ENCODE results near the gene ANLN.
"Not testable (repeated sequence)": the region's sequence is repeated elsewhere in the genome, so short reads cannot be mapped to it uniquely, and the experiment has no call there.

Gene ANLN

GRCh38 chr7:36361227-36361626 is 28.4 kb upstream of the ANLN start:
- H3K4me1 ChIP-seq (ENCODE audit: control insufficient read depth, insufficient read depth, low read length), result no peaks in the 10 kb centered on the region
- H3K9me3 ChIP-seq (ENCODE audit: control insufficient read depth, low read length), result no peaks in the 10 kb centered on the region
- H3K9ac ChIP-seq (ENCODE audit: low read length), result no peak overlapping the region

GRCh38 chr7:36363515-36363914 is 26.1 kb upstream of the ANLN start:
- Histone ChIP-seq H3K4me3 (ENCODE audit: low read length) (no peak overlapping the region), H3K9me3 (ENCODE audit: control insufficient read depth, low read length) (no peaks in the 10 kb centered on the region), H3K4me1 (ENCODE audit: control insufficient read depth, insufficient read depth, low read length) (no peaks in the 10 kb centered on the region), H3K36me3 (ENCODE audit: control insufficient read depth, insufficient read depth, low read length) (no peaks in the 10 kb centered on the region), H3K27me3 (ENCODE audit: control insufficient read depth, insufficient read depth, low read length) (no peaks in the 10 kb centered on the region), H3K9ac (ENCODE audit: low read length) (no peak overlapping the region)

More at GRCh38 chr7:36361227-36361626, 28.4 kb upstream of the ANLN start:
- no peak overlapping the region for H3K4me3 ChIP-seq (ENCODE audit: low read length)
- no peaks in the 10 kb centered on the region for H3K36me3 ChIP-seq (ENCODE audit: control insufficient read depth, insufficient read depth, low read length)
- H3K27me3 ChIP-seq (ENCODE audit: control insufficient read depth, insufficient read depth, low read length), result no peaks in the 10 kb centered on the region

- H3K9me3 ChIP-seq (ENCODE audit: control insufficient read depth, low read length), result no peaks in the 10 kb centered on the region
- H3K27me3 ChIP-seq (ENCODE audit: control insufficient read depth, insufficient read depth, low read length), result no peaks in the 10 kb centered on the region
- H3K36me3 ChIP-seq (ENCODE audit: control insufficient read depth, insufficient read depth, low read length), result no peaks in the 10 kb centered on the region
- peak overlapping the region; percentile 81 for H3K9ac ChIP-seq (ENCODE audit: low read length)
- H3K4me3 ChIP-seq (ENCODE audit: low read length), result peak overlapping the region; percentile 91
- no peaks in the 10 kb centered on the region for H3K4me1 ChIP-seq (ENCODE audit: control insufficient read depth, insufficient read depth, low read length)
Observed at GRCh38 chr7:36366005-36366717, 23.5 kb upstream of the ANLN start.

GRCh38 chr7:36366718-36367560 is 22.7 kb upstream of the ANLN start:
- H3K9ac ChIP-seq (ENCODE audit: low read length), result peak overlapping the region; percentile 81
- H3K4me1 ChIP-seq (ENCODE audit: control insufficient read depth, insufficient read depth, low read length), result no peaks in the 10 kb centered on the region
- H3K4me3 ChIP-seq (ENCODE audit: low read length), result peak overlapping the region; percentile 91
- no peaks in the 10 kb centered on the region for H3K27me3 ChIP-seq (ENCODE audit: control insufficient read depth, insufficient read depth, low read length)
- H3K9me3 ChIP-seq (ENCODE audit: control insufficient read depth, low read length), result no peaks in the 10 kb centered on the region
- H3K36me3 ChIP-seq (ENCODE audit: control insufficient read depth, insufficient read depth, low read length), result no peaks in the 10 kb centered on the region

GRCh38 chr7:36367561-36368077 is 22.0 kb upstream of the ANLN start:
- H3K9ac ChIP-seq (ENCODE audit: low read length), result peak overlapping the region; percentile 81
- H3K9me3 ChIP-seq (ENCODE audit: control insufficient read depth, low read length), result no peaks in the 10 kb centered on the region
- H3K4me1 ChIP-seq (ENCODE audit: control insufficient read depth, insufficient read depth, low read length), result no peaks in the 10 kb centered on the region
- H3K36me3 ChIP-seq (ENCODE audit: control insufficient read depth, insufficient read depth, low read length), result no peaks in the 10 kb centered on the region
- H3K4me3 ChIP-seq (ENCODE audit: low read length), result peak overlapping the region; percentile 91
- no peaks in the 10 kb centered on the region for H3K27me3 ChIP-seq (ENCODE audit: control insufficient read depth, insufficient read depth, low read length)

GRCh38 chr7:36368496-36368895 is 21.2 kb upstream of the ANLN start:
- Histone ChIP-seq H3K36me3 (ENCODE audit: control insufficient read depth, insufficient read depth, low read length) (no peaks in the 10 kb centered on the region), H3K9me3 (ENCODE audit: control insufficient read depth, low read length) (no peaks in the 10 kb centered on the region), H3K9ac (ENCODE audit: low read length) (no peak overlapping the region), H3K27me3 (ENCODE audit: control insufficient read depth, insufficient read depth, low read length) (no peaks in the 10 kb centered on the region), H3K4me1 (ENCODE audit: control insufficient read depth, insufficient read depth, low read length) (no peaks in the 10 kb centered on the region), H3K4me3 (ENCODE audit: low read length) (no peak overlapping the region)

- Histone ChIP-seq H3K27me3 (ENCODE audit: control insufficient read depth, insufficient read depth, low read length) (no peaks in the 10 kb centered on the region), H3K36me3 (ENCODE audit: control insufficient read depth, insufficient read depth, low read length) (no peaks in the 10 kb centered on the region), H3K4me3 (ENCODE audit: low read length) (no peak overlapping the region), H3K9me3 (ENCODE audit: control insufficient read depth, low read length) (no peaks in the 10 kb centered on the region), H3K4me1 (ENCODE audit: control insufficient read depth, insufficient read depth, low read length) (no peaks in the 10 kb centered on the region), H3K9ac (ENCODE audit: low read length) (no peak overlapping the region)
Observed at GRCh38 chr7:36369171-36369570, 20.5 kb upstream of the ANLN start.

GRCh38 chr7:36370046-36370445 is 19.6 kb upstream of the ANLN start:
- Histone ChIP-seq H3K9me3 (ENCODE audit: control insufficient read depth, low read length) (no peaks in the 10 kb centered on the region), H3K4me1 (ENCODE audit: control insufficient read depth, insufficient read depth, low read length) (no peaks in the 10 kb centered on the region), H3K27me3 (ENCODE audit: control insufficient read depth, insufficient read depth, low read length) (no peaks in the 10 kb centered on the region), H3K4me3 (ENCODE audit: low read length) (no peak overlapping the region), H3K9ac (ENCODE audit: low read length) (no peak overlapping the region), H3K36me3 (ENCODE audit: control insufficient read depth, insufficient read depth, low read length) (no peaks in the 10 kb centered on the region)

- H3K9ac ChIP-seq (ENCODE audit: low read length), result no peak overlapping the region
- H3K9me3 ChIP-seq (ENCODE audit: control insufficient read depth, low read length), result no peaks in the 10 kb centered on the region
- H3K4me3 ChIP-seq (ENCODE audit: low read length), result no peak overlapping the region
- no peaks in the 10 kb centered on the region for H3K36me3 ChIP-seq (ENCODE audit: control insufficient read depth, insufficient read depth, low read length)
- H3K4me1 ChIP-seq (ENCODE audit: control insufficient read depth, insufficient read depth, low read length), result no peaks in the 10 kb centered on the region
- H3K27me3 ChIP-seq (ENCODE audit: control insufficient read depth, insufficient read depth, low read length), result no peaks in the 10 kb centered on the region
Observed at GRCh38 chr7:36372156-36372555, 17.5 kb upstream of the ANLN start.

GRCh38 chr7:36378555-36378954 is 11.1 kb upstream of the ANLN start:
- not testable (repeated sequence) for H3K36me3 ChIP-seq (ENCODE audit: control insufficient read depth, insufficient read depth, low read length); H3K9me3 ChIP-seq (ENCODE audit: control insufficient read depth, low read length); H3K9ac ChIP-seq (ENCODE audit: low read length); H3K4me3 ChIP-seq (ENCODE audit: low read length); H3K4me1 ChIP-seq (ENCODE audit: control insufficient read depth, insufficient read depth, low read length); H3K27me3 ChIP-seq (ENCODE audit: control insufficient read depth, insufficient read depth, low read length)

GRCh38 chr7:36379831-36380504 is 9.7 kb upstream of the ANLN start:
- H3K9ac ChIP-seq (ENCODE audit: low read length), result no peak overlapping the region
- no peaks in the 10 kb centered on the region for H3K27me3 ChIP-seq (ENCODE audit: control insufficient read depth, insufficient read depth, low read length)
- H3K4me1 ChIP-seq (ENCODE audit: control insufficient read depth, insufficient read depth, low read length), result no peaks in the 10 kb centered on the region
- H3K4me3 ChIP-seq (ENCODE audit: low read length), result no peak overlapping the region
- H3K36me3 ChIP-seq (ENCODE audit: control insufficient read depth, insufficient read depth, low read length), result no peaks in the 10 kb centered on the region
- H3K9me3 ChIP-seq (ENCODE audit: control insufficient read depth, low read length), result no peaks in the 10 kb centered on the region

GRCh38 chr7:36381056-36381455 is 8.6 kb upstream of the ANLN start:
- Histone ChIP-seq H3K36me3 (ENCODE audit: control insufficient read depth, insufficient read depth, low read length) (no peaks in the 10 kb centered on the region), H3K9me3 (ENCODE audit: control insufficient read depth, low read length) (no peaks in the 10 kb centered on the region), H3K9ac (ENCODE audit: low read length) (no peak overlapping the region), H3K27me3 (ENCODE audit: control insufficient read depth, insufficient read depth, low read length) (no peaks in the 10 kb centered on the region), H3K4me1 (ENCODE audit: control insufficient read depth, insufficient read depth, low read length) (no peaks in the 10 kb centered on the region), H3K4me3 (ENCODE audit: low read length) (no peak overlapping the region)
